ENCODE data around the gene ZBTB4. TPM values are rescaled to one million over a fixed set of nuclear protein-coding genes. Genes with fewer than 3 reads are reported as not detected.
A peak's percentile ranks its signal among the peaks of the same experiment; 100 is the strongest.

The ZBTB4 gene
- total RNA-seq (2014; rRNA removed; shearing (Covaris generic)), result 13.9 and 26.7 TPM in 2 replicates

GRCh38 chr17:7479213-7480088 is at the start of gene ZBTB4:
TSS of gene ZBTB4 (minus strand) at chr17:7479631. CDS start at chr17:7466801, 12,830 bp downstream.
- DNase-seq (ENCODE audit: low read depth), result peak; percentile 37

GRCh38 chr17:7528842-7529241 is 49.4 kb upstream of the ZBTB4 start:
- DNase-seq (ENCODE audit: low read depth), result no peak

GRCh38 chr17:7523033-7523432 is 43.6 kb upstream of the ZBTB4 start:
- no peak for DNase-seq (ENCODE audit: low read depth)

- DNase-seq (ENCODE audit: low read depth), result no peak
These were observed 36.6 kb upstream of the ZBTB4 start for GRCh38 chr17:7515911-7516610.

- no peak for DNase-seq (ENCODE audit: low read depth)
These were observed 34.5 kb upstream of the ZBTB4 start for GRCh38 chr17:7513850-7514419.

GRCh38 chr17:7512824-7513540 is 33.6 kb upstream of the ZBTB4 start:
- DNase-seq (ENCODE audit: low read depth), result no peak

- DNase-seq (ENCODE audit: low read depth), result no peak
These were observed 32.7 kb upstream of the ZBTB4 start for GRCh38 chr17:7512105-7512504.

- DNase-seq (ENCODE audit: low read depth), result no peak
These were observed 31.7 kb upstream of the ZBTB4 start for GRCh38 chr17:7511108-7511507.

- no peak for DNase-seq (ENCODE audit: low read depth)
These were observed 30.5 kb upstream of the ZBTB4 start for GRCh38 chr17:7509937-7510336.

- DNase-seq (ENCODE audit: low read depth), result no peak
These were observed 29.4 kb upstream of the ZBTB4 start for GRCh38 chr17:7508846-7509245.

GRCh38 chr17:7508145-7508544 is 28.7 kb upstream of the ZBTB4 start:
- DNase-seq (ENCODE audit: low read depth), result no peak

- DNase-seq (ENCODE audit: low read depth), result no peak
These were observed 24.1 kb upstream of the ZBTB4 start for GRCh38 chr17:7503521-7503920.

- no peak for DNase-seq (ENCODE audit: low read depth)
These were observed 23.6 kb upstream of the ZBTB4 start for GRCh38 chr17:7502987-7503386.

- no peak for DNase-seq (ENCODE audit: low read depth)
These were observed 22.9 kb upstream of the ZBTB4 start for GRCh38 chr17:7502171-7502847.

- no peak for DNase-seq (ENCODE audit: low read depth)
These were observed 22.3 kb upstream of the ZBTB4 start for GRCh38 chr17:7501729-7502128.

- no peak for DNase-seq (ENCODE audit: low read depth)
These were observed 19.7 kb upstream of the ZBTB4 start for GRCh38 chr17:7499161-7499560.

GRCh38 chr17:7497636-7498035 is 18.2 kb upstream of the ZBTB4 start:
- no peak for DNase-seq (ENCODE audit: low read depth)

GRCh38 chr17:7497228-7497627 is 17.8 kb upstream of the ZBTB4 start:
- DNase-seq (ENCODE audit: low read depth), result no peak

GRCh38 chr17:7496470-7497183 is 17.2 kb upstream of the ZBTB4 start:
- DNase-seq (ENCODE audit: low read depth), result no peak

GRCh38 chr17:7495906-7496434 is 16.5 kb upstream of the ZBTB4 start:
- DNase-seq (ENCODE audit: low read depth), result no peak

GRCh38 chr17:7493941-7494340 is 14.5 kb upstream of the ZBTB4 start:
- no peak for DNase-seq (ENCODE audit: low read depth)

Data from M059J (cell line).